ENCODE measurements around the gene VAC14.
"Not testable (repeated sequence)": the region's sequence is repeated elsewhere in the genome, so short reads cannot be mapped to it uniquely, and the experiment has no call there.

The VAC14 gene

GRCh38 chr16:70648606-70649005 is 152.4 kb downstream of the VAC14 start:
- TF ChIP-seq, protein P1, sequence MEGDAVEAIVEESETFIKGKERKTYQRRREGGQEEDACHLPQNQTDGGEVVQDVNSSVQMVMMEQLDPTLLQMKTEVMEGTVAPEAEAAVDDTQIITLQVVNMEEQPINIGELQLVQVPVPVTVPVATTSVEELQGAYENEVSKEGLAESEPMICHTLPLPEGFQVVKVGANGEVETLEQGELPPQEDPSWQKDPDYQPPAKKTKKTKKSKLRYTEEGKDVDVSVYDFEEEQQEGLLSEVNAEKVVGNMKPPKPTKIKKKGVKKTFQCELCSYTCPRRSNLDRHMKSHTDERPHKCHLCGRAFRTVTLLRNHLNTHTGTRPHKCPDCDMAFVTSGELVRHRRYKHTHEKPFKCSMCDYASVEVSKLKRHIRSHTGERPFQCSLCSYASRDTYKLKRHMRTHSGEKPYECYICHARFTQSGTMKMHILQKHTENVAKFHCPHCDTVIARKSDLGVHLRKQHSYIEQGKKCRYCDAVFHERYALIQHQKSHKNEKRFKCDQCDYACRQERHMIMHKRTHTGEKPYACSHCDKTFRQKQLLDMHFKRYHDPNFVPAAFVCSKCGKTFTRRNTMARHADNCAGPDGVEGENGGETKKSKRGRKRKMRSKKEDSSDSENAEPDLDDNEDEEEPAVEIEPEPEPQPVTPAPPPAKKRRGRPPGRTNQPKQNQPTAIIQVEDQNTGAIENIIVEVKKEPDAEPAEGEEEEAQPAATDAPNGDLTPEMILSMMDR (IDR thresholded peaks at IDR 0.05; ENCODE audit: low read depth, low read length), result no peak
- no peak overlapping the region for H3K4me3 ChIP-seq (ENCODE audit: low read depth, low read length)

DNA sequence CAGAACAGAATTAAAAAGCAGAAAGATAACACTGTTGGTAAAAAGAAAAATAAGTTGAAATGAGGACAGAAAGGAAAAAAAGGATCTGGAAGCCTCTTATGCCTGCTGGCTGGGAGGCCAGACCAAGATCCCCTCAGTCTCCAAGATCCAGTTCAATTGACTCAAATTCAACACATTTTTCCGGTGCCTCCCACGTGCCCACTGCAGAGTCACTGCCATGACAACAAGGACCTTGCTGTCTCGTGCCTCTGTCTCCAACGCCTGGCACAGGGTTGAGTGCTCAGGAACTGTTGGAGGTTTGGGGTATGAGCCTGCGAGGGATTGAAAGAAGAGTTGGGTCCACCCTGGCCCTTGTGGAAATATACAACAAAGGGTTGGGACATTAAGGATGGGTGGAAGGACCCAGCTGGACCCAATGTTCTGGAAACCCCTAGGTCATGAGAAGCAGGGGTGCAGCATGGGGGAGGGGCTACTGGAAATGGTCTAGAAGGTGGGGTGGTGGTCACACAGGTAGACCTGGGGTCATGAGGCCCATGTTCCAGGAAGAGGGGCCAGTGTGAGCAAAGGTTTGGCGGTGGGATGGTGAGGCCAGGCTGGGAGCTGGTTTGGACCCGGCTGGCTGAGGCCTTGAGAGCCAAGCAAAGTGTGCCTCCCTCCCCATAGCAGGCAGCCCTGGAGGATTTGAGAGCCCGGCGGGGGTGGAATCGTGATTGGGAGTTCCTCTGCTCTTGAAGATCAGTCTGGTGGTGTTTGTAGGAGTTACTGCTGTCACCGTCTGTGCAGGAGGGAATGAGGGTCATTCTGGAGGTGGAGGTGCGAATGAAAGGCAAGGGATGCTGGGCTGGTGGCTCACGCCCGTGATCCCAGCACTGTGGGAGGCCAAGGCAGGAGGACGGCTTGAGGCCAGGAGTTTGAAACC is 153.3 kb downstream of the VAC14 start:
- TF ChIP-seq, protein P1 (IDR thresholded peaks at IDR 0.05; ENCODE audit: low read depth, low read length), result no peak
- H3K4me3 ChIP-seq (ENCODE audit: low read depth, low read length), result no peak overlapping the region

- no peak within 1 kb of the TSS for H3K4me3 ChIP-seq (ENCODE audit: low read depth, low read length)
- TF ChIP-seq, protein P1 (IDR thresholded peaks at IDR 0.05; ENCODE audit: low read depth, low read length), result no peak
These were observed 154.4 kb downstream of the VAC14 start, which contains the start of gene IL34 for GRCh38 chr16:70646260-70647241. Gene IL34, plus strand, starts transcription at chr16:70646559. Its CDS starts 389 bp downstream, at chr16:70646948.

DNA sequence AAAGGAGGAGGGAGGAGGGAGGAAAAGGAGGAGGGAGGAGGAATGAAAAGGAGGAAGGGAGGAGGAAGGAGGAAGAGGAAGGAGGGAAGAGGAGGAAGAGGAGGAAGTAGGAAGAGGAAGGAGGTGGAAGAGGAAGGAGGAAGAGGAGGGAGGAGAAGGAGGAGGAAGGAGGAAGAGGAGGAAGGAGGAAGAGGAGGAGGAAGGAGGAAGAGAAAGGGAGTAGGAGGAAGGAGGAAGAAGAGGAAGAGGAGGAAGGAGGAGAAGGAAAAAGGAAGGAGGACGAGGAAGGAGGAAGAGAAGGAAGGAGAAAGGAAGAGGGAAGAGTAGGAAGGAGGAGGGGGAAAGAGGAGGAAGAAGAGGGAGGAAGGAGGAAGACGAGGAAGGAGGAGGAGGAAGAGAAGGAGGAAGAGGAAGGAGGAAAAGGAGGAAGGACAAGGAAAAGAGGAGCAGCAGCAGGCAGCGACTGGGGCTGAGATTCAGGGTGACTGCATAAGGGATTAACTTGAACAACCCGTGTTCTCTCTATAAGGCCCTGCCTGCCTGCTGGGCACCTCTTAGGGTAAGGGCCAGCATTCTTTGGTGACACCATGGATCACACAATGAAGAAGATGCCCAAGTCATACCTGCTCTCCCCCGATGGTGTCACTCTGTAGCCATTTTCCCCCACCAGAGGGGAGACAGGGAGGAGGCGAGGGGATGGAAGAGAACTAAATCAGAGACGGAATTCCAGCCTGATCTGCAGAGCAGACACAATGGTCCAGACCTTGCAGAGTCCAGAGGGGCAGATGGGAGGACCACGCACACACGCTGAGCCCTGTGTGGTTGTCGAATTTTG is 156.0 kb downstream of the VAC14 start:
- TF ChIP-seq, protein P1 (IDR thresholded peaks at IDR 0.05; ENCODE audit: low read depth, low read length), result no peak

GRCh38 chr16:70643264-70643663 is 157.7 kb downstream of the VAC14 start:
- H3K4me3 ChIP-seq (ENCODE audit: low read depth, low read length), result not testable (repeated sequence)

More for the DNA sequence above, 156.0 kb downstream of the VAC14 start:
- H3K4me3 ChIP-seq (ENCODE audit: low read depth, low read length), result no peak overlapping the region

GRCh38 chr16:70642633-70643032 is 158.3 kb downstream of the VAC14 start:
- TF ChIP-seq, protein P1 (IDR thresholded peaks at IDR 0.05; ENCODE audit: low read depth, low read length), result no peak
- H3K4me3 ChIP-seq (ENCODE audit: low read depth, low read length), result no peak overlapping the region
